Right hindlimb (tissue), 1 donor: ENCODE measurements around the gene DNM3.

Experiments used
- DNase-seq: peaks from one replicate; pipeline ENCODE4 v3.0.0-alpha.2; 2018

DNM3 gene

GRCh38 chr1:172254521-172255222 is 413.4 kb downstream of the DNM3 start:
- no peak for DNase-seq

DNA sequence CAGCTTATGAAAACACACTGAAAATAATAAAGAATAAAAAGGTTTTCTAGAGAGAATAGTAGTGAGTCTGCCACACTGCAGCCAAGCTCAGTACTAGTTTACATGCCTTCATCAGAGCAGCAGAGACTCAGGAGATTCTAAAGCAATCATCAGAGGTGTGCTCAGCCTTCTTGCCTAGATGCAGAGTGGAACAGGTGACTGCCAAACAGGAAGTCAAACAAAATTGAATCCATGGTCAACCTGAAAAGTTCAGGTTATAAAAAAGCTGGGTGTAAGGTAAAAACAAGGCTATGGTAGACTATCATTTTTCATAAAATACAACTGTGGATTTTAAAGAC is 413.9 kb downstream of the DNM3 start:
- no peak for DNase-seq

- DNase-seq, result no peak
Measured at GRCh38 chr1:172265905-172266304, 424.6 kb downstream of the DNM3 start.

DNA sequence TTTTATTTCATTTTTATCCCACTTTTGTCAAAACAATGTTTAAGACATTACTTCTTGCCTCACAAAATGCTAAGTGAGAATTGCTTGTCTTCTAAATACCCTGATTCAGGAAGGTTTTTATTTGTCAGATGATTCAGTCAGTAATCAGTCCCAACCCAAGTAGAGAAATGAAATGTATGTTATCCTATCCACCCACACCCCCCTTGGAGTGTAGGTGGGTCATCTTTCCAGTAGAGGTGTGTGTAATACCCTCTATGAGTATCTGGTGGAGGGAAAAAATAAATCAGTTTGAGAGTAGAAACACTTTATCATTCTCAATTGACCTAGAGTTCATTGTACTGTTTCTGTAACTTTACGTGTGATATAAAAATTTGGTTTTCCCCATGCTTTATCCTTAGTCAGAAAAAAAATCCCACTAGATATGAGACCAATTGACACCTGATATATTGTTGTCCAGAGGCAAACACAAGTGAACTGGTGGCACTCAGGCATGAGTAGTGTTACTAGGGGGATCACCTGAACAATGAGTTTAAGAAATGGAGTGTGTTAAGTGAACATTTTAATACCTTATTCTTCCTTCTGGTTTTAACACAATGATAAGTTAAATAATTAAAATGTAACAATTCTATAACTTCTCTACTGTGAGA is 425.4 kb downstream of the DNM3 start:
- no peak for DNase-seq

- DNase-seq, result no peak
Measured at GRCh38 chr1:172268237-172268636, 426.9 kb downstream of the DNM3 start.

DNA sequence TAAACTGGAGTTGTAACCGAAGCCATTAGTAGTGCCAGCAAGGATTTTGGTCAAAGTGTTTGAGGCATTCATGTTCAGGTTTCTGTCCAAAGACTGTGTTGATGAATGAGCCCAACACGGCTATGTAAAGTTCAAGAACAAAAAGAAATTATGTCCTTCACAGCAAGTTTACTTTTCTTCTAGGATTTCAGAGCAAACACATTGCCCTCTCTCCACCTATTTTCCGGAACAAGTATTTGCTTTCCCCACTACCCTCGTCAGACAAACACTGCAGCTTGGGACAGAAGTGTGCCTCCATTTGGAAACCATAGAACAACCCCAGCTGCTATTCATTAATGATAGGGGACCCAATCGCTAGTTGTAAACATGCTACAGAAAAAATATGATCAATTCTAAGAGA is 427.8 kb downstream of the DNM3 start:
- DNase-seq, result no peak

DNA sequence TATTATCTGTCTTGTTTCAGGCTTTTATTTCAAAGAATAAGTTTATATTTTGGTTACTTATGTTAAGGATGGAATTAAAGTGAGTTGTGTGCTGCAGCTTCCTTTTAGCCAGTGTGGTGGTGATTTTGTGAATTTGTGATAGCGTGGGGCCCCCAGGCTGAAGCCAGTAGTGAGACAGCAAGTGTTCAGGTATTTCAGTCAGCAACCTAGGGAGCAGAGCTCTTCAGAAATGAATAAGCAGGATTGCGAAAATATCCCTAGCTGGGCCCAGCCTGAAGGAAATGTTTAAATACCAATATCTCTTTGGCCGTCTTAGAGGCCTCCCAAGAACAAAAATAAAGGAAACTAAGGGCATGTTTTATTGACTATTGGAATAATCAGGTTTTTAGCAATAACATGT is 428.3 kb downstream of the DNM3 start:
- DNase-seq, result no peak

GRCh38 chr1:172270605-172271004 is 429.3 kb downstream of the DNM3 start:
- DNase-seq, result no peak

GRCh38 chr1:172272087-172272486 is 430.8 kb downstream of the DNM3 start:
- no peak for DNase-seq

- DNase-seq, result no peak
Measured at GRCh38 chr1:172273647-172274396, 432.5 kb downstream of the DNM3 start.

GRCh38 chr1:172275478-172275877 is 434.2 kb downstream of the DNM3 start:
- DNase-seq, result no peak

GRCh38 chr1:172276120-172276818 is 435.0 kb downstream of the DNM3 start:
- DNase-seq, result no peak

- DNase-seq, result no peak
Measured at GRCh38 chr1:172277275-172277674, 436.0 kb downstream of the DNM3 start.

DNA sequence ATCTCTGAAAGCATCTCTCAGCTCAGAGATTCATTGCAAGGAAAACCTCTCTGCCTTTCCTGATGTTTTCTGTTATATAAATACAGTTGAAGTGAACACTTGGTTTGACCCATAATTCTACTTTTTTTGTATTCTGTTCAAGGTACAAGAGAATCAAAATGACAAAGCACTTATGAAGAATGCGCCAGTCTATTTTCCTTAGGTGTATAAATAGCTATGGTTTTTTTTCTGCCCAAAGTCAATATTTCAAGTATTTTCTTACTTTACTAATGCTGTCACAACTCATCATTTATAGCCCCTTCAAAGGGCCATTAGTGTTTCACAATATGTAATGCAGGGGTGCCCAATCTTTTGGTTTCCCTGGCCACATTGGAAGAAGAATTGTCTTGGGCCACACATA is 436.7 kb downstream of the DNM3 start:
- no peak for DNase-seq

DNA sequence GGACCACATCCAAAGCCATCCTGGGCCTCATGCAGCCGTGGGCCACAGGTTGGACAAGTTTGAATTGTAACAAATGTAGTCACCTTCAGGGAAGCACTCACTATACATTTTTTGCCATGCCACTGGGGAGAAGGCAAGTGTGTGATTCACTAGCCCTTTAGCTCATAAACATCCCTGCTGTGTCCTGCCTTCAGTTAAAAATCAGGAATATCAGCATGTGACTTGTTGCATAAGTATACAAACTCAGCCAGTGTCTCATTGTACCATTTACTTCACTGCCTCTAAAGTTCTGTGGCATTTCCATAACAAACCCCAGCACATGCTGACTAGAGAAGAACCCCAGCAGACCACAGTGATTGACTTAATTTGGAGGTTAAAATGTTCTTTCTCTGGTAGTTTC is 437.2 kb downstream of the DNM3 start:
- DNase-seq, result no peak

DNA sequence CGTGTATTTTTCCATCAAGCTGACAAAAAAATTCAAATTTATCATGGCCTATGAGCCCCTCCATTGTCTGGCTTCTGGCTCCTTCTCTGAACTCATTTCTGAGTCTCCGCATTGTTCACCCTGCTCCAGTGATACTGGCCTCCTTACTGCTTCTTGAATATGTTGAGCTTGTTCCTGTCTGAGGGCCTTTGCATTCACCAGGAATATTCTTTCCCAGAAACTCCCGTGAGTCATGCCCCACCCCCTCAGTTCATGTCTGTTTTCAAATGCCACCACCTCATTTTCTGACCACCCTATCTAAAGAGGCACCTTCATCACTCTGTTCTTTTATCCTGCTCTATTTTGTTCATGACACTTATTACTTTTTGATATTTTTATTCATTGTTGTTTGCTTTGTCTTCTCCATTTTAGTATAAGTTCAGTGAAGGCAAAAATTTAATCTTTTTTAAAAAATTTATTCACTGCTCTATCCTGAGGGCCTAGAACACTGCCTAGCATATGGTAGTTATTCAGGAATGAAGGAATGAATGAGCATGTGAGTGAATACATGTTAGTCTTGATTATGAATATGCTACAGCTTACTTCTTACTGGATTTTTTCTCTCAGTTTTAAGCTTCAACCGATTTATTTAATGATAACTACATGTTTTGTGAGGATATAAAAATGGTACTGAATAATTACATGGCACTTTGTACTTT is 438.8 kb downstream of the DNM3 start:
- DNase-seq, result no peak

DNA sequence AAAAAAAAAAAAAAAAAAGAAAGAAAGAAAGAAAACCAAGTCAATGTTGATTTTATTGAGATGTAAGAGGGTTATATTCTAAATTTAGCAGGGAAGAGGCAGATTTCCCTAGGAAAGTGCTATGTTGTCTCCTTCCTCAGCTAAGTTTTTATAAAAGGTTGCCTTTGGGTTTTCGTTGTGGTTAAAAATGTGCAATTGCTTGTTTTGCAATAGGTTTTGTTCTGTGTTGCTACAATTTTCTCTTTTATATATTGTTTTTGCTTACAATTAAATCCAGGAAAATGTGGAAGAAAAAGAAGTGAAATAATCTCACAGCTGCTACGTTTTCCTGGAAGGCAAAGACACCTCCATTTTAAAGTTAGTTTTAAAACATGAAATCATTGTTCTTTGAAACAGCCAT is 442.5 kb downstream of the DNM3 start:
- DNase-seq, result no peak

DNA sequence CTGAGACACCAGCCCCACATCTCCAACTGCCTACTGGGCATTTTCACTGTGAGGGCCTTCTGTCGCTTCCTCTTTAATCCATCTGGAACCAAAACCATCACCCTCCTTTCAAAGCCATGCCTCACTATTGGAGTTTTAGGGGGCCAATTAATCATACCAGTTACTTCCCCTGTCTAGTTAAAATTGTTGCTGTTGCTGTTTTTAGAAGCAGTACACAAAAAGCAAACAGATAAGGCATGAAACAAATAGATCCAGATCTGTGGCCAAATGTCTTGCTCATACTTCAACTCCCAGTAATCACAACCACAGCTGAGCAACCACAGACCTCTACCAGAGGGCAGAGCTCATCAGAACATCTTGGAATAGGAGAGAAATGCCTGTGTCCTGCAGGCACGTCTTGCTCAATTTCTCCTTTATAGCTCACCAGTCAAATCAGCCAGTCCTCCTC is 445.4 kb downstream of the DNM3 start:
- no peak for DNase-seq

DNA sequence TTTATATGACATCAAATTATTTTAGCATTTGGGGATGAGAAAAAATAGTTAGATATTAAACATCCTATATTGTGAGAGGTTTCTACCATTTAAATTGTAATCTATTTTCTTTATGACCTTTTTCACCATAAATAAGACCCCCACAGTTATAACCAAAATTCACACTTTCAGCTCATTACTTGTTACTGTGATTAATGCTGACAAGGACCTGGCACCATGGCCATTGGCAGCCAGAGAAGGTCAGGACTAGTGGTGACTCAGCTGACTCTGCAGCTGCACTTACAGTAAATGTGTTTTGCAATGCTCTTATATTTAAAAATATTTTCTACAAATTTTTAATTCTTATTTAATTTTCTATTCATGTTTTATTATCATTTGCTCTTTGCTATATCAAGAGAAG is 445.9 kb downstream of the DNM3 start:
- no peak for DNase-seq

DNA sequence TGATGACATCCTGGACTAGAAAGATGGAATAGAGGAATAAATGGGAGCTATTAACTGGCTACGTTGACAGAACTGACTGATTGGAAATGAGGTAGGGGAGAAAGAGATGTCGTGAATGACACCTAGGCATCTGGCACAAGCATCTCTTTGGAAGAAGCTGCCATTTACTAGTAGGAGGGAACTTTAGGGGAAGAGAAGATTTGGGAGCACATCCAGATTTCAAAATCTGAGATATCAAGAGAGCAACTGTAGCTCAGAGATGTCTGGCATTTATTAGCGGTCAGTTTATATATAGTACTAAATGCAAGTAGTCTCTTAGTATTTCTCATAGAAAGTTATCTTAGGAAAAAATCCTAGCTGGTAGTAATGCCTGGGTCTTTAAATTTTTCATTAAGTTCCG is 447.3 kb downstream of the DNM3 start:
- no peak for DNase-seq

- no peak for DNase-seq
Measured at GRCh38 chr1:172289448-172289847, 448.1 kb downstream of the DNM3 start.

GRCh38 chr1:172292840-172293239 is 451.5 kb downstream of the DNM3 start:
- DNase-seq, result no peak

GRCh38 chr1:172293429-172293828 is 452.1 kb downstream of the DNM3 start:
- peak; percentile 45 for DNase-seq
